HG02763 (cell line): ENCODE results near the gene UNC93A.
"Not testable (repeated sequence)": the region's sequence is repeated elsewhere in the genome, so short reads cannot be mapped to it uniquely, and the experiment has no call there.

Experiments
- ATAC-seq: cut with Tn5 transposase; IDR thresholded peaks from one replicate; pipeline ENCODE4 v1.9.1; 2021; ENCODE audit warnings: mild to moderate bottlenecking, moderate library complexity; ENCODE audit not compliant: unreplicated experiment

Gene UNC93A

DNA sequence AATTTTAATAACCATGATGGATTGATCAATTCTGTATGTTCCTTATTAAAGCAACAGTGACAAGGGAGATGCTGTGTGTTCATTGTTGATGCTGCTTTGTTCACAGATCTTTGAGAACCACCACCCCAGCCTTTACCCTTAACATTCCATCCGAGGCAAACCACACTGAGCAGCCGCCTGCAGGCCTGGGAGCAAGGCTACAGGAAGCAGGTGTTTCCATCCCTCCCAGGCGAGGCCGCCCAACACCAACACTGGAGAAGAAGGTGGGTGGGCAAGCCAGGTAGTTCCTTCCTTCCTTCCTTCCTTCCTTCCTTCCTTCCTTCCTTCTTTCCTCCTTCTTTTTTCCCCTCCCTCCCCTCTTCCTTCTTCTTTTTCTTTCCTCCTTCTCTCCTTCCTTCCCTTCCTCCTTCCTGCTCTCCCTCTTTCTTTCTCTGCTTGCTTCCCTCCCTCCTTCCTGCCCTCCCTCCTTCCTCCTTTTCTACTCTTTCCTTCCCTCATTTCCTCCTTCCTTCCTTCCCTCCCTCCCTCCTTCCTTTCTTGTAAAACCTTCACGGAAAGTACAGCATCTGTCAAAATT, 47.5 kb downstream of the UNC93A start:
- no peak for ATAC-seq

DNA sequence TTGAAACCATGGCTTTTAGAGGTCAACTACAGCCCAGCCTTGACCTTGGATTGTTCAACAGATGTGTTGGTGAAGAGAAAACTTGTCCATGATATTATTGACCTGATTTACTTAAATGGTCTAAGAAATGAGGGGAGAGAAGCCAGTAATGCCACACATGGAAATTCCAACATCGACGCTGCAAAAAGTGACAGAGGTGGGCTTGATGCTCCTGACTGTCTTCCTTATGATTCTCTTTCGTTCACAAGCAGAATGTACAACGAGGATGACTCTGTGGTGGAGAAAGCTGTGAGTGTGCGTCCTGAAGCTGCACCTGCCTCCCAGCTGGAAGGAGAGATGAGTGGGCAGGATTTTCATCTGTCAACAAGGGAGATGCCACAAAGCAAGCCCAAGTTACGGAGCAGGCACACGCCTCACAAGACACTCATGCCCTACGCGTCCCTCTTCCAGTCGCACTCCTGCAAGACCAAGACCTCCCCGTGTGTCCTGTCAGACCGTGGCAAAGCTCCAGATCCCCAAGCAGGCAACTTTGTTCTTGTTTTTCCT, 50.0 kb downstream of the UNC93A start:
- no peak for ATAC-seq

DNA sequence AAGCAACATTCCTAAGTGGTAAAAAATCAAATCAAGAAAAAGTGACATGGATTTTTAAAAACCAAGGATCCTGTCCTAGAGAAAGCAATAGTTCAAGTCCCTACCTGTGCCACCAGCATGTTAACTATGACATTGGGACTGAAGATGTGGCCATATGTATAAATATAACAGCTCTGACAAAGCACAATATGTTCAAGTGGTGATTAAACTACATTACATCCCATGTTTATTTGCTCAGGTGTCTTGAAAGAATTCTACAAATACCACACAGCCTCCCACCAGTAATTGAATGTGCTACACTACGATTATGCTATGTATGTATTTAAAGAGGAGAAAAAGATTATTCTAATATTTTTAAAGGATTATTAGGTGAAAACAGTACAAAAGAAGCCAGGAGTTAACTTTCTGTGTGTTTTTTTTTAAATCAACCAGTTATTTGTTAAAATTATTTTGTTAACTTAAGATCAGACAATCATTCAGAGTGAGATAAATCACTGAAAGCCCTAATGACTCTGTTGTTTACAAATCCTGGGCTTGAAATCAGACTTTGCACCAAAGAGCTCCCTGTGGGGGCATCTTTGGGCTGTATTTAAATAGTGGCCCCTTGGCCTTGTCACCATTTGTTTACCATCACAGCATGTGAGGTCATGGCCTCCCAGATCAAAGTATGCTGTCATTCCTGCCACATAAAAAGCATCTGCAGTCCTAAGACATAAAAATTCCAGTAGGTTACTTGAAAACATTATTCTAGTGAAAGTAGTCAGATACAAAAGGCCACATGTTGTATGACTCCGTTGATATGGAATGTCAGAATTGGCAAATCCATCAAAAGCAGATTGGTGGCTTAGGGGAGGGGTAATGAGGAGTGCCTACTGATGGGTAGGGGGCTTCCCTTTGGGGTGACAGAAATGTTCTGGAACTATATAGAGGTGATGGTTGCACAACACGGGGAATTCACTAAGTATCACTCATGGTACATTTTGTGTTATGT, 50.8 kb downstream of the UNC93A start:
- no peak for ATAC-seq

DNA sequence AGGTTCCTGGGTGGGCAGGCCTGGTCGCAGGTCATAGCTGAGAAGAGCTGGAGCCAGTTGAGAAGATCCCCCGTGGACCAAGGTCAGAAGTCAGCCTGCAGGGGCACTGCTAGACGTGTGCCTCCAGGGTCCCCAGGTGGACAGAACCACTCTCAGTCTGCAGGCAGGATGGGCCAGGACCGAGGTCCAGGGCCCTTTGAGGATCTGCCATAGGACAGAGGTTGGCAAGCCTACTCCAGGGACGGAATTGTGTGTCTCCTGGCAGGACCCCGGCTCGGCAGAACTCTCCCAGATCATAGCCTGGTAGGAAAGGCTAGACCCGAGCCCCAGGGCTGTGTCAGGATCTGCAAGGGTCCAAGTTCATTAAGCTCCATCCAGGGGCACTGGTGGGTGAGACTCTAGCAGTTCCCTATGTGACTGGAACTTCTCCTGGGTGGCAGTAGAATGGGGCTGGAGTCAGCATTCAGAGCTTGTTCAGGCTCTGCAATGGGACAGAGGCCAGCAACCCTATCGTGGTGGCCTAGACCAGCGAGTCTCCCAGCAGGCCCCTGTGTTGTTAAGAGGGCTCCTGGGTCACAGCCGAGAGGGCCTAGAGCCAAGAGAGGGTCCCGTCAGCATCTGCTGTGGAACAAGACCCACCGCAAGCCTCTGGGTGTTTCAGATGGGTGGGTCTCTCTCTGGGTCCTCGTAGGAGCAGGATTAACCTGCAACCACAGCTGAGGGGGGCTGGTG, 51.9 kb downstream of the UNC93A start:
- no peak for ATAC-seq

DNA sequence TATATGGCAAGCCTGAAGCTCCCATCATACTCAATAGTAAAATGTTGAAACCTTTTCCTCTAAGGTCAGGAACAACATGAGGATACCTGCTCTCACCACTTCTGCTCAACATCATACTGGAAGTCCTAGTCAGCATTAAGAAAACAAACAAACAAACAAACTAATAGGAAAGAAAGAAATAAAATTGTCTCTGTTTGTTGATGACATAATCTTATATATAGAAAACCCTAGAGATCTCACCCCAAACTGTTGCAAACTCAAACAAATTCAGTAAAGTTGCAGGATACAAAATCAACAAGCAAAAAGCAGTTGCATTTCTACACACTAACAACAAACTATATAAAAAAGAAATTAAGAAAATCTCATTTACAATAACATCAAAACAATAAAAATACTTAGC, 54.2 kb downstream of the UNC93A start:
- ATAC-seq: no peak

DNA sequence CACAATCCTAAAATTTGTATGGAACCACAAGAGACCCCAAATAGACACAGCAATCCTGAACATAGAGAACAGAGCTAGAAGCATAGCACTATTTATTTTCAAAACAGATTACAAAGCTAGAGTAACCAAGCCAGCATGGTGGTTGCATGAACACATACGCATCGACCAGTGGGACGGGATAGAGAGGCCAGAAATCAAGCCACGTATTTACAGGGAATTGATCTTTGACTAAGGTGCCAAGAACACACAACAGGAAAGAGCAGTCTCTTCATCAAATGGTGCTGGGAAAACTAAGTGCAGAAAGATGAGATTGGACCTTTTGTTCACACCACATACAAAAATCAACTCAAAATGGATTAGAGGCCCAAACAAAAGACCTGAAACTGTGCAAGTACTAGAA, 54.8 kb downstream of the UNC93A start:
- no peak for ATAC-seq

DNA sequence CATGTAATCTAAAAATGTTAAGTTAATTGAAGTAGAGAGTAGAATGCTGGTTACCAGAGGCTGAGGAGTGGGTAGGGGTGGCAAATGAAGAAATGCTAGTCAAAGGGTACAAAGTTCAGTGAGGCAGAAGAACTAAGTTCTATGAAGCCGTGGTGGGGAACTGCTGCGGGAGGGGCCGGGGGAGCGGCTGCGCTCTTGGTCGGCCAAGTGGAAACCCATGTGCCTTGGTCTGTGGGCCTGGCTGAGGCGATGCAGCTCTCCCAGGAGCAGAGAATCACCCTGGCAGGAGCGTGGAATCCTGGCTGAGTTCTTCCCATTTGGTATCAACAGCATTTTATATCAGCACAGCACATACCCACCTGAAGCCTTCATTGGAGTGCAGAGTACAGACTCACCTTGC, 56.1 kb downstream of the UNC93A start:
- ATAC-seq: no peak

DNA sequence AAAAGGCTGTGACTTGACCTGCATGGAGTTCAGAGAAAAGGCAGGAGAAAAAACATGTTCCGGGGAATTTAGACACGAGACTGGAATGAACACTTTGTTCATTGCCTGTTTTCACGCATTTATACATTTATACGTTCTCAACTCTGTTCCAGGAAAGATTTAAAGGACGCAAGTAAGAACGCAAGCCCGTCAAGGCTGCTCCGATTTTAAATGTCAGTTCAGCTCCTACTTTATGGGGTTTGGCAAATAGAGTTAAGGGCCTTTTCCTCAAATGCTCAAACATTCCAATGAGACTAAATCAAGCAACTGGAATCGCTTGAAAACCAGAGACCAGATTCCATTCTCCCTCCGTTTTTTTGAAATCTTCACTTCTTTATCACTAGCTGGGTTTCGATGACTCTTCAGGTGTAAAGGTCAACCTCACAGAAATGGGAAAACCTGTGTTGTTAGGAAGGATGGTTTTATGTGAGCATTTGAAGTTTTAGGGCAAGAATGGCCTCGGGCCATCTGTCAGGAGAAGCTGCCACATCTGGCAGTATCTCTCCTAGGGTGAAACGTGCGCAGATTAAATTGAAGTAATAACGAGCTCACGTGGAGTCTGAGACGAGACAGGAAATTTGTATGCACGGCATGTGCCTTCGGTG, 58.6 kb downstream of the UNC93A start:
- no peak for ATAC-seq

DNA sequence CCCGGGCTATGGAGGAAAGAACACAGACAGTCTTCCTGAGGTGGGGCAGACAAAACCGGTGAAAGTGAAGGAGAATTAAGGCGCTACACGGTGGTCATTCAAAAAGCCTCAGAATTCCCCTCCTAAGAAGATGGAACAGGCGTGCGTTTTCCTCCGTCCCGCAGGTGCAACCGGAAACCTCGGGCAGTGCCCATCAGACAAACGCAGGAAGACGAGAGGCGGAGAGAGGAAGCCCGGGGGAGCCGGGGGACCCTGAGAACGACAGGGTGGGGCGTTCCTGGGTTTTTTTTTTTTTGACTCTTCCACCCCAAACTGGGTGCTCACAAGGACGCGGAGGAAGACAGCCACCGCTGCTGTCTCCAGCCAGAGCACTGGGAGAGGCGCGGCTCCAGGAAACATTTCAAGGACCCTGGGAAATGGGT, 59.2 kb downstream of the UNC93A start:
- ATAC-seq: no peak

DNA sequence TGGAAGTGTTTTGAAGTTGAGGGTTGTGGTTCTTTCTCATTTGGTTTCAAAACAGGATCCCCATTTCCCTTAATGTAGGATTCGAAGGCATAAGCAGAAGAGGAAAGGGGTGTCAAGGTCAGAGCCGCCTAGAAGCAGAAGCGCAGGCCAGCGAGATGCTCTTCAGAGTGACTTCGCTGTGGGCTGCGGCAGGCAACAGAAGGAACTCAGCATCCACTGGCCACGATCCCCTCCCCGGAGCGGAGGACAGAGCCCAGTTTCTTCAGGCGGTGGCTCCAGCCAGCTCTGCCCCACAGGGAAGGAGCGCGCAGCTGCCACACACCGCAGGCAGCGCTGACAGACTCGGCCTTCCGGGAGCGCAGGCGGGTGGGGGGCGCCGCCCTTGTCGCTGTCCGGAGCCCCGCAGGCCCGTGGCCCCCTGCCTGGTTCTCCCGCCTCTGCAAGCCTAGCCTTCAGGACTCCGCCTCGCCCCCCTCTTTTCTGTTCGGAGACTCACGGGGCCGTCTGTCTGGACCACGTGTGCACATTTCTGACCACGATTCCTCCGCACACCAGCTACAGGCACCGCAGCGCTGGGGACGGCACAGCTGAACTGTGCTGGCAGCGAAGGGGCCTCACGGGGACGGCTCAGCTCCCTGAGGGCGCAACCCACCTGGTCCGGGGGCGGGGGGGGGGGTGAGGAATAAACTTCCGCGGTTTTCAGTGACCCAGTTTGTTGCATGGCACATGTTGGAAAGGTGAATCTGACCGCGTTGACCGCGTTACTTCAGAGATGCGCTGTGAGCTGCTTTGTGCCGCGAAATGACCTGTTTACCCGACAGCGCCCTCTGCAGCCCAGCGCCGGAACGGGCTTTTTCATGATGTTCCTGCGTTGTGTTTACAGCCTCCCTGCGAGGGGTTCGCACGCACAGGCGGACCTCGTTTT, 59.9 kb downstream of the UNC93A start:
- ATAC-seq: peak; percentile 56

DNA sequence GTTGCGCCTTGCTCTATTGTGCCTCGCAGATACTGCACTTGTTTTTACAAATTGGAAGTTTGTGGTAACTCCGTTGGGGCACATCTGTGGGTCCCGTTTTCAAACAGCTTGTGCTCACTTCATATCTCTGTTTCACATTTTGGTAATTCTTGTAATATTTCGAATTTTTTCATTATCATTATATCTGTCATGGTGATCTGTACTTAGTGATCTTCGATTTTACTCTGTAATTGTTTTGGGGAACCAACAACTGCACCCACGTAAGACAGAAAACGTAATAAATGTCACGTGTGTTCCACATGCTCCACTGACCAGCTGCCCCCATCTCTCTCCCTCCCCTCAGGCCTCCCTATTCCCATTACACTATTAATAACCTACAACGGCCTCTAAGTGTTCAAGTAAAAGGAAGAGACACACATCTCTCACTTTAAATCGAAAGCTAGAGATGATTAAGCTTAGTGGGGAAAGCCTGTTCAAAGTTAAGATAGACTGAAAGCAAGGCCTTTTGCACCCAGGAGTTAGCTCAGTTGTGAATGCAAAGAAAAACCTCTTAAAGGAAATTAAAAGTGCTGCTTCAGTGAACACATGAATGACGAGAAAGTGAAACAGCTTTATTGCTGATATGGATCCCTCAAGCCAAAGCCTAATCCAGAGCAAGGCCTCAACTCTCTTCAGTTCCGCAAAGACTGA, 60.7 kb downstream of the UNC93A start:
- no peak for ATAC-seq

DNA sequence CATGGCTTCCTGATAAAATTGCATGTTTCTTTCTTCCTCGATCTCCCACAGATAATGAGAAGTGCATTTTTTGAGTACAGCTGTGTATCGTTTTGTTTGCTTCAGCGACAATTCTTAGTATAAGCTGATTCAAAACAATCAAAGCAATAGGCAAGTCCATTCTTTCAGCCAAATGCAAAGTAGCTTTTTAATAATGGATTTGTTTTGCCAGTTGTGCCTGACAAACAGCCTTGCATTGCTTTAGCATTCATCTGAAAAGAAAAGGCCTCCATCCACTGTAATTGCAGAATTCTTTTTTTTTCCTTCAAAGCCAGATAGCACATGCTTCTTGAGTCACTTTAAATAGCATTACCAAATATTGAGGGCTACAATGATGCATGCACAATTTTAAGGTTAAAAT, 65.8 kb downstream of the UNC93A start:
- no peak for ATAC-seq

DNA sequence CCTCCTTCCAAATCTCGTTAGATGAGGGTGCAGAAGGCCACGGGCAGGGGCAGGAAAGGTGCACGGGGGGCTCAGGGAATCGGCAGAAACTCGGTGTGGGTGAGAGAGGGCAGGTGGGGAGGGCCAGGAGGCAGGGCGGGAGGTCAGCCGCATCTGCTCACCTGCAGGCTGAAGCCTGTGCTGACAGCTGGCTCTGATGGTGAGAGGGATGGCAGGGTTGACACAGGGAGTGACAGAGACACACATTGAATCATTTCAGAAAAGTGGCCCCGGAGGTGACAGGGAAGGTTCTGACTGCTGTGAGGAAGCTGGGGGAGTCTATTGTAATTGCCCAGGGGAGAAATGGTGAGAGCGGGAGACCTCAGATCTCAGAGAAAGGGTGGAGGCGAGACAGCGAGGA, 67.3 kb downstream of the UNC93A start:
- not testable (repeated sequence) for ATAC-seq

DNA sequence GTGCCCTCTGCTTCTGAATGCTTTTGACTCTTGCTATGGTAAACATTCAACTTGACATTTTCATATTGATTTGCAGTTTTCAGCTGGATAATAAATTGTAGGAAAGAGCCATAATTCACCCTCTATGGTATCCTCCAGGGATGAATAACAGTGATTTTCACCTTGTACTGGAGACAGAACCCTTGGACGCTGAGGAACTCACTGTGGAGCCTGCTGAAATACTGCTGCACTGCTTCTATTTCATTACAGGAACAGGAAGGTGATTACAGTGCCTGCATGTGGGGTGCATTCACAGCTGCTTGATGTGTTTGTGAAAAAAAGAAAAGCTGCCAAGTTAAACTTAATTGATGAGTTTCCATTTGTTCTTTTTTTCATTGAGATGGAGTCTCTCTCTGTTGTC, 70.1 kb downstream of the UNC93A start:
- not testable (repeated sequence) for ATAC-seq
